T-helper 2 cell treated with Interferon-gamma antibody and Interleukin-4, amounts not matched to agents 100 ng/mL and 5 ng/mL, for 36 hours (primary cell): Measurements from ENCODE around the gene LGR4. TPM values are rescaled to one million over a fixed set of nuclear protein-coding genes. Genes with fewer than 3 reads are reported as not detected.

Experiments used
- intact Hi-C: fragments of 100-400 bp; cut with micrococcal nuclease; formaldehyde crosslinking; loops from one replicate; pipeline ENCODE4 v1.15.1; 2023
- total RNA-seq: library from RNA; stranded (reverse); gene quantifications from 2 replicates; pipeline ENCODE4 v1.2.3, GENCODE V29; 2022

Gene LGR4
- total RNA-seq, 1 donor from 2014 or later = 0.11 TPM

DNA sequence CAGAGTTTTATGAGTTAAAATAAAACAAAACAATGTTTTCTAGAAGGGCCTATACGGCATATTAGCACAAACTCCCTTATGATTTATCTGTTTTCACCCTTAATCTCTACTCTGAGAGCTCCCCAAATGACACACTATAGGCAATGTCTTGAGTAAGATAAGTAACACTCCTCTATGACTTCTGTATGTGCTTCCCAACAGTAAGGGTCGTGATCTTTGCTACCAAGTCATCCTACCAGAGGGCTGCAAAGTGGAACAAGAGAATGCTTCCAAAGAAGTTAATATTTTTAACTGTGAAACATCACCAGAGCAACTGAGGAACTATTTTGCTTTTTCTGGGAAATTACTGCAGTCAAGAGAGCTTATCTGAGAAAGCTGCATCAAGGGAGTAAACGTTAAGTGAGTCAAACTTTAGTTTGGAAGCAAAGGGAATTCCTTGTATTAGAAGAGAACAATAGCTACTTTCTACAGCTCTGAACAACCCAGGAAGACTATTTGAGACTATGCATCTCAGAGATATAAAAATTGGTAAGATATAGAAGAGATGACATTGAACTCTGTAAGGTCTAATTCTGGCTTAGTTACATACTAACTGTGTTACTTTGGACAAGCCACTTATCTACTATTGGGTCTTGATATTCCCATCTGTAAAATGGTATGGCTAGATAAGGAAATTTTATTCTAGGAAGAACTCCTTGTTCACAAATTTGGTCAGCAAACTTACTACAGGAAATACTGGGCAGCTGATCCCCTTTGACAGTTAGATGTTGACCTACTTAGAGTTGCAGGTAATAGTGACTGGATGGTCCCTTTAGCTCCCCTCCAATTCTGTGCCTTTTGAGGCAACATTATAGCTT is 65.9 kb downstream of the LGR4 start:
- intact Hi-C loops = no loop called here

- intact Hi-C loops = no loop called here
These were observed 67.5 kb downstream of the LGR4 start for GRCh38 chr11:27405134-27405533.

DNA sequence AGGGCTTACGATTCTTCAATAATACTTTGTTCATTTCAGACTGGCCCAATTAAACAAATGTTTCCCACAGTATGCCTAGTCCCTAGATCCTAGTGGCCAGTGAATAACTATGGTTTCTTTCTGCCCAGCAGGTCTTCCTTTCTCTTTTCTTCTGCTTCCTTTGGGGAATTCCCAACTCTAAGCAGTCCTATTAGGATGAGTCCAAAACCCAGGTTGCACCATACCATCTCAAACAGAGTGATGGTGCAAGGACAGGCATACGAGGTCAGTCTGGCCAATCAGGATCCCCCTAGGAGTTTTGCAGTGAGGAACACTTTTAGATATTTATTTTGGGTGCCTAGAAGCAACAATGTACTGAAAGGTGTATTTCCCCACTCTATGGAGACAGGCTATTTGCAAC is 68.2 kb downstream of the LGR4 start:
- intact Hi-C loops = no loop called here

DNA sequence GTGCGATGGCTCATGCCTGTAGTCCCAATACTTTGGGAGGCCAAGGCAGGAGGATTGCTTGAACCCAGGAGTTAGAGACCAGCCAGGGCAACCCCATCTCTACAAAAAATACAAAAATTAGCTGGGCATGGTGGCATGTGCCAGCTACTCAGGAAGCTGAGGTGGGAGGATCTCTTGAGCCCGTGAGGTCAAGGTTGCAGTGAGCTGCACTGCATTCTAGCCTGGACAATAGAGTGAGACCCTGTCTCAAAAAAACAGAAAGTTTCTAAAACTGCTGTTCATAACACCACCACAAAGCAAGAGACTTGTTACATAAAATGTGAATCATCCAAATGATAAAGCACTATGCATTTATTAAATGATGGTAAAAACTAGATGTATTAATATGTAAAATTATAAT is 69.4 kb downstream of the LGR4 start:
- intact Hi-C loops = no loop called here

GRCh38 chr11:27402450-27402849 is 70.1 kb downstream of the LGR4 start:
- intact Hi-C loops = no loop called here

DNA sequence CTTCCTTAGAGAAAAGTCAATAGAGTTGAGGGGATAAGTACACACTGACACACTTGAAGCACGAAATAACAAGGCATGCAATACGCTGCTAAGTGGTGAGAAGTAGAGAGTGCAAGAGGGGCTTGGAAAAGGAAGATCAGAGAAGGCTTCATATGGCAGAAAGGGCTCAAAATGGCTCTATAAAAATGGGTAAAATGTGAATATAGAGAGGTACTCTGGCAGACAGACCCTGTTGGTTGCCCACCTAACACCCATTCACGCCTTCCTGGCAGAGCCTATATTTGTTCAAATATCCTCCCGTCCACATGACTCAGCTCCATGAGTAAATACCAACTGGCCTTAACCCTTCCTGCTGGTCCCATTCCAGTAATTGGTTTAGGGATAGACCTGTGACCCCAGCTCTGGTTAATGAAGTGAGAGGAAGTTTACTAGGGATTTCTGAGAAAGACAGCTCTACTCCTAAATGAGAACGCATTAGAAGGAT is 70.7 kb downstream of the LGR4 start:
- intact Hi-C loops = no loop called here

DNA sequence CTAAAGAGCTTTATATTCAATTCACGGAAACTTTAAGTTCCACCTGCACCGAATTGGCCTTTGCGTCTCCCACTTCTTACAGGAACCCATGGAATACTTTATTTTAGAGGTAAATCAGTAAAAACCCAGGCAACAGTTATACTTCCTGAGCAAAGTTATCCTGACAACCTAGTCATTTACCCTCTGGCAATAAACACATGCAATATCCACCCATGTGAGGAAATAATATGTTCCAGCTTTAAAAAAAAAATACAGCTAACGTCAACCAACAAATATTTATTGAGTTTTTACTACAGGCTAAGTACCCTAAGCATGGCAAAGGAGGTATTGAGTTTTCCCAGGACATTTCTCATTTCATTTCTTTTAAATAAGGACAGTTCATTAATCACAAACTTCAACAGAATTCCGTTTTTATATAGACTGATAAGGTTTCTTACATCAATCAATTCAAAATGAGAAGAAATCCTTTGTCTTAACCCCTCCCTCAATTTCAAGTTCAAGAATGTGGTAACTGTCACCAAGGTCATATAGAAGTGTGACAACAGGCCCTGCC is 71.2 kb downstream of the LGR4 start:
- intact Hi-C loops = no loop called here

- intact Hi-C loops = no loop called here
These were observed 74.2 kb downstream of the LGR4 start for GRCh38 chr11:27398400-27398770.

- intact Hi-C loops = no loop called here
These were observed 74.8 kb downstream of the LGR4 start for GRCh38 chr11:27397624-27398399.

DNA sequence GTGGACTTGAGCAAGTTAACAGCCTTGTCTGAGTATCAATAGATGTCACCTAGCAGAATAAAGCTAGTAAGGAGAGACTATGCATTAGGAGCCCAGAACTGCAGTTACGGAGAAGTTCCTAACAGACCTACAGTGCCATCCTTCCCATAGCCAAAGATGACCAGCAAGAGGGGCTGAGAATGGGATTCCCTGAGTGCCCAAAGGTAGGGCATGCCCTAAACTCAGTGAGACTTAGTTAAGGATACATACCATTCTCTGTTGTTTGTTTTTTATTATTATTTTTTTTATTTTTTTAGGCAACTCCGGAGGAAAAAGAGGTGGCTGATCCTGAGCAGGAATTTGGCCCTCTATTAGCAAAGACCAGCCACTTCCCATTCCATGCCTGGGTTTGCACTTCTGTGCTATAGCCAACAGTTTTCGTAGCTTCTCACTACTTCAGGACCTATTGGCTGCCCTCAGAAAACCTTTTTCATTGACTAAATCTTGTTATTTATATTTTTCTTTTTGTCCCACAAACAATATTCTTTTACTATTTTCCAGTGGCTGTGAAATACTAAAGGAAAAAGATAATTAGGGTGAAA is 76.2 kb downstream of the LGR4 start:
- intact Hi-C loops = no loop called here

GRCh38 chr11:27395556-27396258 is 76.9 kb downstream of the LGR4 start:
- intact Hi-C loops = no loop called here

DNA sequence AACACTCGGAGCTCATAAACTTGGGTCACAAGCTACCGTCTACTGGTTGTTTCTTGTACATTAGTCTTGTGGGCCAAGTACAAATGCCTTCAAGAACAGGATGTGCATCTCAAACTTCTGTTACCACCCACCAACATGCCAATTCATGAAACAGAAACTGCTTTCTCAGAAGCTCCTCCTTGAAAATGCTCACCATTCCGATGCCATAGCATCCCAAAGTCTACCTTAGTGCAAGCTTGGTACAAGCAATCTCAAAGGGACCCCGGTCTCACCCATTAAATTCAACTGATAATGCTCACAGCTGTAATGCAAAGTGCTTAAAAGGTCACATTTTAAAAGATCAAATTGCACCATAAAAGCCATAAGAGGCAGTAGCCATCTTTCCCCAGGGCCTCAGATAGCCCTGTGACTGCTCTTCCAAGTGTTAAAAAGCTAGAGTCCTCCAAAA is 77.8 kb downstream of the LGR4 start:
- intact Hi-C loops = no loop called here

GRCh38 chr11:27392278-27393114 is 80.1 kb downstream of the LGR4 start:
- intact Hi-C loops = no loop called here

- intact Hi-C loops = no loop called here
These were observed 81.1 kb downstream of the LGR4 start for GRCh38 chr11:27391331-27392015.

- intact Hi-C loops = no loop called here
These were observed 82.0 kb downstream of the LGR4 start for GRCh38 chr11:27390318-27391295.

GRCh38 chr11:27388869-27389268 is 83.7 kb downstream of the LGR4 start:
- intact Hi-C loops = loop anchor here (5.0 kb wide), 1 partner anchor 118 kb away; the partner anchor contains the start of gene LIN7C

- intact Hi-C loops = loop anchor here (5.0 kb wide), 1 partner anchor 119 kb away; the partner anchor contains the start of gene LIN7C
These were observed 84.6 kb downstream of the LGR4 start for GRCh38 chr11:27388001-27388400.

GRCh38 chr11:27387362-27387761 is 85.2 kb downstream of the LGR4 start:
- intact Hi-C loops = loop anchor here (5.0 kb wide), 1 partner anchor 120 kb away; the partner anchor contains the start of gene LIN7C
